ENCODE measurements around the gene ECT2. TPM values are rescaled to one million over a fixed set of nuclear protein-coding genes. Genes with fewer than 3 reads are reported as not detected.

ECT2 gene
- total and polyA plus RNA-seq, 5 donors from 2014 or later, result 1.1 to 2.9 (median 2.6) TPM

- no peaks in the 10 kb centered on the region for H3K9me3 ChIP-seq (ENCODE audit: control insufficient read depth in 2 of 2, low read length in 2 of 2)
- no peak overlapping the region for H3K27ac Mint-ChIP-seq
- no peak overlapping the region for H3K4me3 ChIP-seq (ENCODE audit: low read depth, low read length)
- H3K4me1 Mint-ChIP-seq, result peaks cover 4 to 26% (median 17%) of the 10 kb centered on the region in 4 donors
- peaks cover 15% of the 10 kb centered on the region for H3K4me1 ChIP-seq (ENCODE audit: control insufficient read depth, insufficient read depth, low read length, poor library complexity, severe bottlenecking)
- DNase-seq (no peak), ATAC-seq (ENCODE audit: low read depth in 2 of 2) (no peak)
- peaks cover 23% of the 10 kb centered on the region for H3K27me3 Mint-ChIP-seq
- H3K27ac ChIP-seq (ENCODE audit: insufficient read depth, low read length, poor library complexity, severe bottlenecking), result no peak overlapping the region
- H3K4me3 Mint-ChIP-seq, result no peak overlapping the region
- no peaks in the 10 kb centered on the region for H3K36me3 ChIP-seq (ENCODE audit: control insufficient read depth, insufficient read depth, low read length)
- H3K9me3 Mint-ChIP-seq, result no peaks in the 10 kb centered on the region
- H3K27me3 ChIP-seq (ENCODE audit: control insufficient read depth, insufficient read depth, low read length), result no peaks in the 10 kb centered on the region
- no peaks in the 10 kb centered on the region for H3K36me3 Mint-ChIP-seq
These were observed 42.6 kb upstream of the ECT2 start for GRCh38 chr3:172707967-172708366.

GRCh38 chr3:172708921-172709773 is 41.4 kb upstream of the ECT2 start:
- Histone ChIP-seq H3K4me1 (ENCODE audit: control insufficient read depth, insufficient read depth, low read length, poor library complexity, severe bottlenecking) (peaks cover 15% of the 10 kb centered on the region), H3K27ac (ENCODE audit: insufficient read depth, low read length, poor library complexity, severe bottlenecking) (no peak overlapping the region), H3K36me3 (ENCODE audit: control insufficient read depth, insufficient read depth, low read length) (no peaks in the 10 kb centered on the region), H3K27me3 (ENCODE audit: control insufficient read depth, insufficient read depth, low read length) (no peaks in the 10 kb centered on the region), H3K4me3 (ENCODE audit: low read depth, low read length) (no peak overlapping the region), H3K9me3 (ENCODE audit: control insufficient read depth in 2 of 2, low read length in 2 of 2) (no peaks in the 10 kb centered on the region)
- DNase-seq (no peak), ATAC-seq (ENCODE audit: low read depth in 2 of 2) (no peak)
- Mint-ChIP-seq H3K27ac (peak overlapping the region in 2 of 3 donors; percentile 59 to 91), H3K27me3 (peaks cover 28% of the 10 kb centered on the region), H3K36me3 (no peaks in the 10 kb centered on the region), H3K4me1 (peaks cover 4 to 26% (median 15%) of the 10 kb centered on the region in 4 donors), H3K9me3 (no peaks in the 10 kb centered on the region), H3K4me3 (peak overlapping the region; percentile 92 to 98 (median 96))

GRCh38 chr3:172709774-172710663 is 40.5 kb upstream of the ECT2 start:
- peak overlapping the region in 2 of 3 donors; percentile 90 to 91 for H3K27ac Mint-ChIP-seq
- peak overlapping the region; percentile 97 for H3K4me3 ChIP-seq (ENCODE audit: low read depth, low read length)
- DNase-seq, result peak in 1 of 3 donors; percentile 8

GRCh38 chr3:172710664-172711453 is 39.7 kb upstream of the ECT2 start, which contains the start of gene NCEH1:
TSS of gene NCEH1 (minus strand) at chr3:172711067. CDS start at chr3:172710984, 83 bp downstream.
- Histone ChIP-seq H3K9me3 (ENCODE audit: control insufficient read depth in 2 of 2, low read length in 2 of 2) (no peaks in the 10 kb centered on the region), H3K4me3 (ENCODE audit: low read depth, low read length) (peak within 1 kb of the TSS; percentile 97)

More at GRCh38 chr3:172709774-172710663, 40.5 kb upstream of the ECT2 start:
- Histone ChIP-seq H3K36me3 (ENCODE audit: control insufficient read depth, insufficient read depth, low read length) (no peaks in the 10 kb centered on the region), H3K27ac (ENCODE audit: insufficient read depth, low read length, poor library complexity, severe bottlenecking) (no peak overlapping the region), H3K27me3 (ENCODE audit: control insufficient read depth, insufficient read depth, low read length) (no peaks in the 10 kb centered on the region), H3K9me3 (ENCODE audit: control insufficient read depth in 2 of 2, low read length in 2 of 2) (no peaks in the 10 kb centered on the region), H3K4me1 (ENCODE audit: control insufficient read depth, insufficient read depth, low read length, poor library complexity, severe bottlenecking) (peaks cover 15% of the 10 kb centered on the region)
- Mint-ChIP-seq H3K36me3 (no peaks in the 10 kb centered on the region), H3K27me3 (peaks cover 28% of the 10 kb centered on the region), H3K4me3 (peak overlapping the region; percentile 92 to 98 (median 96)), H3K4me1 (peaks cover 4 to 26% (median 15%) of the 10 kb centered on the region in 4 donors), H3K9me3 (no peaks in the 10 kb centered on the region)
- ATAC-seq (ENCODE audit: low read depth in 2 of 2), result no peak

GRCh38 chr3:172711454-172711795 is 39.1 kb upstream of the ECT2 start:
- ATAC-seq (ENCODE audit: low read depth in 2 of 2) (no peak), DNase-seq (no peak)
- peaks cover 4 to 26% (median 15%) of the 10 kb centered on the region in 4 donors for H3K4me1 Mint-ChIP-seq
- no peaks in the 10 kb centered on the region for H3K27me3 ChIP-seq (ENCODE audit: control insufficient read depth, insufficient read depth, low read length)
- no peaks in the 10 kb centered on the region for H3K9me3 Mint-ChIP-seq
- no peak overlapping the region for H3K27ac ChIP-seq (ENCODE audit: insufficient read depth, low read length, poor library complexity, severe bottlenecking)
- H3K27me3 Mint-ChIP-seq, result peaks cover 28% of the 10 kb centered on the region
- peak overlapping the region in 2 of 3 donors; percentile 90 to 91 for H3K27ac Mint-ChIP-seq
- peaks cover 15% of the 10 kb centered on the region for H3K4me1 ChIP-seq (ENCODE audit: control insufficient read depth, insufficient read depth, low read length, poor library complexity, severe bottlenecking)
- peak overlapping the region; percentile 92 to 98 (median 96) for H3K4me3 Mint-ChIP-seq
- peak overlapping the region; percentile 97 for H3K4me3 ChIP-seq (ENCODE audit: low read depth, low read length)
- H3K36me3 Mint-ChIP-seq, result no peaks in the 10 kb centered on the region
- no peaks in the 10 kb centered on the region for H3K9me3 ChIP-seq (ENCODE audit: control insufficient read depth in 2 of 2, low read length in 2 of 2)
- no peaks in the 10 kb centered on the region for H3K36me3 ChIP-seq (ENCODE audit: control insufficient read depth, insufficient read depth, low read length)

More at GRCh38 chr3:172710664-172711453, 39.7 kb upstream of the ECT2 start, which contains the start of gene NCEH1:
- Mint-ChIP-seq H3K27me3 (peaks cover 28% of the 10 kb centered on the region), H3K27ac (peak within 1 kb of the TSS in 2 of 3 donors; percentile 90 to 91), H3K4me1 (peaks cover 4 to 26% (median 15%) of the 10 kb centered on the region in 4 donors), H3K36me3 (no peaks in the 10 kb centered on the region), H3K9me3 (no peaks in the 10 kb centered on the region), H3K4me3 (peak within 1 kb of the TSS; percentile 92 to 98 (median 96))
- H3K4me1 ChIP-seq (ENCODE audit: control insufficient read depth, insufficient read depth, low read length, poor library complexity, severe bottlenecking), result peaks cover 15% of the 10 kb centered on the region
- DNase-seq, result peak; percentile 51 to 90 (median 56)
- H3K27ac ChIP-seq (ENCODE audit: insufficient read depth, low read length, poor library complexity, severe bottlenecking), result no peak within 1 kb of the TSS
- H3K36me3 ChIP-seq (ENCODE audit: control insufficient read depth, insufficient read depth, low read length), result no peaks in the 10 kb centered on the region
- ATAC-seq (ENCODE audit: low read depth in 2 of 2), result peak; percentile 92 to 93
- no peaks in the 10 kb centered on the region for H3K27me3 ChIP-seq (ENCODE audit: control insufficient read depth, insufficient read depth, low read length)

GRCh38 chr3:172713316-172713715 is 37.2 kb upstream of the ECT2 start:
- Mint-ChIP-seq H3K4me1 (peaks cover 5 to 26% (median 16%) of the 10 kb centered on the region in 4 donors), H3K9me3 (peaks cover 0 to 2% (median 0%) of the 10 kb centered on the region in 7 donors), H3K27me3 (peaks cover 38% of the 10 kb centered on the region), H3K4me3 (peak overlapping the region in 2 of 4 donors; percentile 62 to 70), H3K27ac (no peak overlapping the region), H3K36me3 (no peaks in the 10 kb centered on the region)
- DNase-seq, result no peak
- no peak overlapping the region for H3K4me3 ChIP-seq (ENCODE audit: low read depth, low read length)
- ATAC-seq (ENCODE audit: low read depth in 2 of 2), result no peak
- H3K4me1 ChIP-seq (ENCODE audit: control insufficient read depth, insufficient read depth, low read length, poor library complexity, severe bottlenecking), result peaks cover 15% of the 10 kb centered on the region
- no peak overlapping the region for H3K27ac ChIP-seq (ENCODE audit: insufficient read depth, low read length, poor library complexity, severe bottlenecking)
- H3K9me3 ChIP-seq (ENCODE audit: control insufficient read depth in 2 of 2, low read length in 2 of 2), result no peaks in the 10 kb centered on the region
- no peaks in the 10 kb centered on the region for H3K36me3 ChIP-seq (ENCODE audit: control insufficient read depth, insufficient read depth, low read length)
- H3K27me3 ChIP-seq (ENCODE audit: control insufficient read depth, insufficient read depth, low read length), result no peaks in the 10 kb centered on the region

- peaks cover 0 to 4% (median 0%) of the 10 kb centered on the region in 4 donors for H3K4me1 Mint-ChIP-seq
- Histone ChIP-seq H3K27ac (ENCODE audit: insufficient read depth, low read length, poor library complexity, severe bottlenecking) (no peak overlapping the region), H3K36me3 (ENCODE audit: control insufficient read depth, insufficient read depth, low read length) (no peaks in the 10 kb centered on the region), H3K4me3 (ENCODE audit: low read depth, low read length) (no peak overlapping the region), H3K27me3 (ENCODE audit: control insufficient read depth, insufficient read depth, low read length) (peaks cover 7% of the 10 kb centered on the region), H3K9me3 (ENCODE audit: control insufficient read depth in 2 of 2, low read length in 2 of 2) (no peaks in the 10 kb centered on the region), H3K4me1 (ENCODE audit: control insufficient read depth, insufficient read depth, low read length, poor library complexity, severe bottlenecking) (no peaks in the 10 kb centered on the region)
- H3K4me3 Mint-ChIP-seq, result no peak overlapping the region
- peaks cover 32% of the 10 kb centered on the region for H3K27me3 Mint-ChIP-seq
- no peak overlapping the region for H3K27ac Mint-ChIP-seq
- ATAC-seq (ENCODE audit: low read depth in 2 of 2) (no peak), DNase-seq (no peak)
- H3K9me3 Mint-ChIP-seq, result peaks cover 0 to 2% (median 0%) of the 10 kb centered on the region in 7 donors
- no peaks in the 10 kb centered on the region for H3K36me3 Mint-ChIP-seq
These were observed 34.0 kb upstream of the ECT2 start for GRCh38 chr3:172716476-172716875.
